IMR-90 (cell line): ENCODE measurements around the gene GADL1. TPM values are rescaled to one million over a fixed set of nuclear protein-coding genes. Genes with fewer than 3 reads are reported as not detected.
A peak's percentile ranks its signal among the peaks of the same experiment; 100 is the strongest.

Source experiments
- ATAC-seq: fragments of 200-7000 bp; cut with Tn5 transposase; 2 replicates; pipeline ENCODE4 v1.9.1; 2020; ENCODE audit warnings: low read depth, mild to moderate bottlenecking, moderate library complexity
- BruUV-seq: library from RNA; stranded (reverse); fragments of 400-500 nt; replicated peaks from 2 replicates; lab custom pipeline; 2021; lab: Mats Ljungman, UMichigan
- CTCF ChIA-PET: fragments of 300-600 bp; formaldehyde crosslinking; extraction: SDS; loops from one replicate; lab custom pipeline; 2021; ENCODE audit warnings: antibody characterized with exemption; lab: Yijun Ruan, JAX
- POLR2A ChIA-PET: fragments of 300-600 bp; sonication (Branson Sonifier 250); formaldehyde crosslinking; loops from one replicate; lab custom pipeline; 2022; ENCODE audit warnings: antibody characterized with exemption; ENCODE audit not compliant: unreplicated experiment; lab: Charles Lee
- DNase-seq: peaks from one replicate; pipeline ENCODE4 v3.0.0; 2013
- H2AFZ ChIP-seq: replicated peaks from 2 replicates; pipeline ENCODE3; 2013; ENCODE audit warnings: low read length, mild to moderate bottlenecking; ENCODE audit not compliant: poor library complexity
- H2AK5ac ChIP-seq: 2 replicates; pipeline ENCODE4 v1.6.1; 2013; ENCODE audit warnings: low read depth, low read length, inconsistent platforms
- H2AK9ac ChIP-seq: replicated peaks from 2 replicates; pipeline ENCODE3; 2013; ENCODE audit warnings: mild to moderate bottlenecking, low read depth, low read length, moderate library complexity; ENCODE audit not compliant: poor library complexity
- H2BK120ac ChIP-seq: 2 replicates; pipeline ENCODE4 v1.6.1; 2013; ENCODE audit warnings: low read depth, low read length, inconsistent platforms
- H2BK15ac ChIP-seq: 3 replicates; pipeline ENCODE4 v1.6.1; 2013; ENCODE audit warnings: low read depth, low read length, inconsistent platforms
- H2BK20ac ChIP-seq: 2 replicates; pipeline ENCODE4 v1.6.1; 2013; ENCODE audit warnings: low read depth, mild to moderate bottlenecking, inconsistent platforms, low read length, moderate library complexity
- H2BK5ac ChIP-seq: 2 replicates; pipeline ENCODE4 v1.6.1; 2013; ENCODE audit warnings: mild to moderate bottlenecking, low read depth, low read length, inconsistent platforms; ENCODE audit not compliant: poor library complexity, severe bottlenecking
- H3K14ac ChIP-seq: replicated peaks from 2 replicates; pipeline ENCODE4 v1.6.1; 2013; ENCODE audit warnings: low read depth, low read length, inconsistent platforms
- H3K18ac ChIP-seq: 2 replicates; pipeline ENCODE4 v1.6.1; 2013; ENCODE audit warnings: low read depth, low read length, control low read depth
- H3K23ac ChIP-seq: 2 replicates; pipeline ENCODE4 v1.6.1; 2013; ENCODE audit warnings: low read depth, low read length, inconsistent platforms
- H3K27ac ChIP-seq: 2 replicates; pipeline ENCODE4 v1.5.1; 2013; ENCODE audit warnings: mild to moderate bottlenecking, control low read depth, low read length; ENCODE audit not compliant: insufficient read depth
- H3K27me3 ChIP-seq: 2 replicates; pipeline ENCODE4 v1.6.1; 2013; ENCODE audit warnings: low read length; ENCODE audit not compliant: control insufficient read depth, insufficient read depth
- H3K36me3 ChIP-seq: 2 replicates; pipeline ENCODE4 v1.6.1; 2013; ENCODE audit warnings: low read length, mixed read lengths; ENCODE audit not compliant: control insufficient read depth, insufficient read depth
- H3K4ac ChIP-seq: 2 replicates; pipeline ENCODE4 v1.6.1; 2013; ENCODE audit warnings: low read depth, low read length, inconsistent platforms
- H3K4me1 ChIP-seq: 2 replicates; pipeline ENCODE4 v1.6.1; 2013; ENCODE audit warnings: low read length, mixed read lengths; ENCODE audit not compliant: control insufficient read depth, insufficient read depth
- H3K4me2 ChIP-seq: 2 replicates; pipeline ENCODE4 v1.6.1; 2013; ENCODE audit warnings: low read depth, mild to moderate bottlenecking, control low read depth, low read length, moderate library complexity
- H3K4me3 ChIP-seq: 2 replicates; pipeline ENCODE4 v1.5.1; 2013; ENCODE audit warnings: low read depth, mild to moderate bottlenecking, control low read depth, low read length, moderate library complexity; ENCODE audit not compliant: insufficient read depth
- H3K56ac ChIP-seq: 2 replicates; pipeline ENCODE4 v1.6.1; 2013; ENCODE audit warnings: low read length, inconsistent platforms; ENCODE audit not compliant: insufficient read depth; ENCODE audit errors: extremely low read depth
- H3K79me1 ChIP-seq, 2 experiments: 2 replicates each; pipeline ENCODE4 v1.6.1; 2013; ENCODE audit warnings: low read length in 2 of 2, inconsistent platforms in 1 of 2, low read depth in 1 of 2
- H3K9ac ChIP-seq: 2 replicates; pipeline ENCODE4 v1.6.1; 2013; ENCODE audit warnings: low read depth, low read length, control low read depth
- H3K9me1 ChIP-seq: 2 replicates; pipeline ENCODE4 v1.6.1; 2013; ENCODE audit warnings: low read length, inconsistent platforms; ENCODE audit not compliant: insufficient read depth
- H3K9me3 ChIP-seq: 2 replicates; pipeline ENCODE4 v1.6.1; 2013; ENCODE audit warnings: low read length; ENCODE audit not compliant: control insufficient read depth, insufficient read depth
- H4K20me1 ChIP-seq: 2 replicates; pipeline ENCODE4 v1.6.1; 2013; ENCODE audit warnings: low read length, inconsistent platforms; ENCODE audit not compliant: insufficient read depth
- H4K5ac ChIP-seq: 2 replicates; pipeline ENCODE4 v1.6.1; 2013; ENCODE audit warnings: mild to moderate bottlenecking, low read depth, low read length, control low read depth
- H4K8ac ChIP-seq, 2 experiments: 2 replicates each; pipeline ENCODE4 v1.6.1; 2013; ENCODE audit warnings: low read depth in 2 of 2, low read length in 2 of 2, control low read depth in 1 of 2, inconsistent platforms in 1 of 2
- H4K91ac ChIP-seq: 2 replicates; pipeline ENCODE4 v1.6.1; 2013; ENCODE audit warnings: low read depth, low read length, inconsistent platforms; ENCODE audit not compliant: insufficient read depth
- RAD21 ChIP-seq: IDR thresholded peaks from 2 replicates; pipeline ENCODE4 v1.6.1; 2012; ENCODE audit warnings: low read length, improper control_type of control experiment
- USF2 ChIP-seq: fragments of 150-350 bp; IDR thresholded peaks from 2 replicates; pipeline ENCODE4 v1.6.1; 2017; ENCODE audit warnings: mild to moderate bottlenecking, antibody characterized with exemption, low read length, low read depth
- dilution Hi-C: fragments of 300-500 bp; cut with HindIII; formaldehyde crosslinking; loops from one replicate; pipeline ENCODE4 v1.14.3; 2018; ENCODE audit warnings: low sequenced_read_pairs; ENCODE audit not compliant: unreplicated experiment
- in situ Hi-C: fragments of 300-500 bp; cut with MboI; formaldehyde crosslinking; loops from 3 replicates; pipeline ENCODE4 v1.14.3; 2019; ENCODE audit warnings: low sequenced_read_pairs, inconsistent platforms, mixed read lengths
- intact Hi-C: fragments of 100-400 bp; cut with micrococcal nuclease; formaldehyde crosslinking; loops from 2 replicates; pipeline ENCODE4 v1.10.0; 2022
- polyA plus RNA-seq, 3 experiments: library from polyadenylated mRNA; depleted of rRNA; stranded (reverse); fragments of >200 nt; gene quantifications; 2 replicates each; pipeline ENCODE4 v1.2.3, GENCODE V29; 2012; ENCODE audit warnings: low replicate concordance in 1 of 3
- total RNA-seq: library from RNA; depleted of rRNA; stranded (reverse); fragments of >200 nt; gene quantifications from 2 replicates; pipeline ENCODE4 v1.2.3, GENCODE V29; 2012

Gene GADL1
- total and polyA plus RNA-seq, 2 of the 4 experiments (the other 2 are of a cell fraction) = not detected

- POLR2A ChIA-PET = no interaction called here
Measured at GRCh38 chr3:30873671-30874070, 20.8 kb downstream of the GADL1 start.

More at GRCh38 chr3:30873671-30874070, 20.8 kb downstream of the GADL1 start:
- no TSS peak for BruUV-seq
- Histone ChIP-seq H2BK15ac (no peak overlapping the region), H2BK120ac (no peak overlapping the region), H4K20me1 (no peaks in the 10 kb centered on the region), H3K36me3 (no peaks in the 10 kb centered on the region), H3K4me2 (no peak overlapping the region), H3K4ac (no peak overlapping the region), H3K79me1 (no peaks in the 10 kb centered on the region), H2BK5ac (no peak overlapping the region), H3K23ac (no peak overlapping the region), H3K9ac (no peak overlapping the region), H2BK20ac (no peak overlapping the region), H4K91ac (no peak overlapping the region), H2AK5ac (no peak overlapping the region), H3K27ac (no peak overlapping the region), H2AK9ac (no peak overlapping the region), H3K4me1 (no peaks in the 10 kb centered on the region), H2AFZ (no peak overlapping the region), H3K4me3 (no peak overlapping the region), H3K27me3 (peaks cover 2% of the 10 kb centered on the region), H3K9me1 (no peaks in the 10 kb centered on the region), H4K5ac (no peak overlapping the region), H3K9me3 (no peaks in the 10 kb centered on the region), H3K56ac (no peak overlapping the region), H4K8ac (no peak overlapping the region), H3K14ac (no peak overlapping the region), H3K18ac (no peak overlapping the region)
- ATAC-seq (no peak), DNase-seq (peak; percentile 1)
- dilution Hi-C loops (no loop called here), intact Hi-C loops (no loop called here), in situ Hi-C loops (no loop called here)
- TF ChIP-seq USF2 = no peak
- TF ChIP-seq RAD21 = no peak
- CTCF ChIA-PET = interaction anchor here (0.6 to 1.2 kb wide), 2 partner anchors 259 to 803 kb away, joined by 3 to 5 read pairs; no protein-coding TSS in a partner anchor
